ENCODE results near the gene KAZN.

- TF ChIP-seq CTCF (IDR thresholded peaks at IDR 0.05; ENCODE audit: poor library complexity) (no peak), EZH2 (IDR thresholded peaks at IDR 0.05; ENCODE audit: borderline replicate concordance) (no peak)
These were observed 245.0 kb downstream of the KAZN start for GRCh38 chr1:14843525-14843924.
